Measurements from ENCODE around the gene FRMD3. TPM values are rescaled to one million over a fixed set of nuclear protein-coding genes. Genes with fewer than 3 reads are reported as not detected.

The FRMD3 gene
- total RNA-seq, 1 experiment from 2014 or later: 0.55 TPM

DNA sequence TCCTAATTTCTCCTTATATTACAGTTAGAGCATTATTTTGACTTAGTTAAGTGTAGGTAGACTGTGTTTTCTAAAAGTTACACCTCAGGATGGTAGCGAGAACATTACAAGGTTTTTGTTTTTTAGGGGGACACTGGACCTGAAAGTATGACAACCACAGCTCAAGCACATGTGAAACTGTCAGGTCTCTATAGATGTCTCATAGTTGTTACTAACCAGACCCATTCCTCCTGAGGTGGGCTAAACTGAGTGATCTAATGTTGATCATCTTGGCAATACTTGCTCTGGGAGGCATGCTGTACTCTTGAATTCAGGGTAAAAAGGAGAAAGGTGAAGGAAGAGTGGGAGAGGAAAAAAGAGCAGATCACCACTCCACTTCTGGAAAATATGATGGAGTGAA, 278.6 kb downstream of the FRMD3 start:
- Histone ChIP-seq H3K4me1 (ENCODE audit: insufficient read depth, low read length) (no peaks in the 10 kb centered on the region), H2BK20ac (ENCODE audit: low read depth, low read length, poor library complexity, severe bottlenecking) (no peak overlapping the region), H2AFZ (ENCODE audit: low read length) (no peak overlapping the region), H3K27me3 (ENCODE audit: insufficient read depth, low read length) (no peaks in the 10 kb centered on the region), H3K79me2 (ENCODE audit: insufficient read depth, low read length) (no peaks in the 10 kb centered on the region), H3K27ac (ENCODE audit: insufficient read length, low read depth, low read length) (no peak overlapping the region), H3K79me1 (ENCODE audit: insufficient read depth, low read depth, low read length, poor library complexity, severe bottlenecking) (no peaks in the 10 kb centered on the region), H2AK5ac (ENCODE audit: insufficient read length, low read length) (no peak overlapping the region), H3K4me2 (ENCODE audit: insufficient read depth, insufficient read length, low read length) (no peak overlapping the region), H4K91ac (ENCODE audit: insufficient read length, low read depth, low read length) (no peak overlapping the region), H2BK120ac (ENCODE audit: low read depth, low read length, poor library complexity, severe bottlenecking) (no peak overlapping the region), H3T11ph (ENCODE audit: low read length) (no peak overlapping the region), H2BK12ac (ENCODE audit: insufficient read length, low read depth, low read length) (no peak overlapping the region), H3K14ac (ENCODE audit: insufficient read depth, low read length) (no peak overlapping the region), H3K9me3 (ENCODE audit: control insufficient read depth, low read depth, low read length) (no peaks in the 10 kb centered on the region), H2BK15ac (ENCODE audit: low read depth, low read length) (no peak overlapping the region), H4K20me1 (ENCODE audit: control insufficient read depth, insufficient read depth, insufficient read length) (no peaks in the 10 kb centered on the region), H4K5ac (ENCODE audit: insufficient read length, low read depth, low read length) (no peak overlapping the region), H3K9ac (ENCODE audit: extremely low read depth, insufficient read length, low read length) (no peak overlapping the region), H3K23me2 (ENCODE audit: insufficient read length, low read depth, low read length, poor library complexity, severe bottlenecking) (no peaks in the 10 kb centered on the region), H3K4ac (ENCODE audit: low read depth, low read length) (no peak overlapping the region), H3K23ac (ENCODE audit: insufficient read length, low read depth, low read length) (no peak overlapping the region), H2BK5ac (ENCODE audit: insufficient read length, low read length) (no peak overlapping the region), H3K18ac (ENCODE audit: insufficient read length, low read depth, low read length) (no peak overlapping the region), H3K56ac (ENCODE audit: insufficient read length, low read depth, low read length) (no peak overlapping the region), H4K8ac (replicated peaks; ENCODE audit: insufficient read length, low read depth, low read length) (no peak overlapping the region)
- H3K4me3 Mint-ChIP-seq: no peak overlapping the region
- WGBS (ENCODE audit: extremely low coverage, insufficient read length, low lambda C conversion rate): no CpG with 5 or more reads among the region's 1 CpG
- H3K27ac Mint-ChIP-seq: no peak overlapping the region
- no peaks in the 10 kb centered on the region for H3K4me1 Mint-ChIP-seq
- DNase-seq: no peak
- peaks cover 0 to 2% (median 0%) of the 10 kb centered on the region in 3 experiments; a peak in 1 of 7 replicates for H3K36me3 Mint-ChIP-seq (ENCODE audit: insufficient read depth in 1 of 3, low read depth in 3 of 3)
- TF ChIP-seq, protein P1, sequence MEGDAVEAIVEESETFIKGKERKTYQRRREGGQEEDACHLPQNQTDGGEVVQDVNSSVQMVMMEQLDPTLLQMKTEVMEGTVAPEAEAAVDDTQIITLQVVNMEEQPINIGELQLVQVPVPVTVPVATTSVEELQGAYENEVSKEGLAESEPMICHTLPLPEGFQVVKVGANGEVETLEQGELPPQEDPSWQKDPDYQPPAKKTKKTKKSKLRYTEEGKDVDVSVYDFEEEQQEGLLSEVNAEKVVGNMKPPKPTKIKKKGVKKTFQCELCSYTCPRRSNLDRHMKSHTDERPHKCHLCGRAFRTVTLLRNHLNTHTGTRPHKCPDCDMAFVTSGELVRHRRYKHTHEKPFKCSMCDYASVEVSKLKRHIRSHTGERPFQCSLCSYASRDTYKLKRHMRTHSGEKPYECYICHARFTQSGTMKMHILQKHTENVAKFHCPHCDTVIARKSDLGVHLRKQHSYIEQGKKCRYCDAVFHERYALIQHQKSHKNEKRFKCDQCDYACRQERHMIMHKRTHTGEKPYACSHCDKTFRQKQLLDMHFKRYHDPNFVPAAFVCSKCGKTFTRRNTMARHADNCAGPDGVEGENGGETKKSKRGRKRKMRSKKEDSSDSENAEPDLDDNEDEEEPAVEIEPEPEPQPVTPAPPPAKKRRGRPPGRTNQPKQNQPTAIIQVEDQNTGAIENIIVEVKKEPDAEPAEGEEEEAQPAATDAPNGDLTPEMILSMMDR (conservative IDR thresholded peaks at IDR 0.05): no peak
- H3K9me3 Mint-ChIP-seq: peaks cover 3 to 12% of the 10 kb centered on the region in 2 experiments; a peak in 3 of 5 replicates
- H3K27me3 Mint-ChIP-seq (ENCODE audit: low read depth): peaks cover 1% of the 10 kb centered on the region; the same call in 1 of the 2 replicates

Data from H9 (cell line).